ENCODE results near the gene PTBP3.
A peak's percentile ranks its signal among the peaks of the same experiment; 100 is the strongest.
"Not testable (repeated sequence)": the region's sequence is repeated elsewhere in the genome, so short reads cannot be mapped to it uniquely, and the experiment has no call there.

The PTBP3 gene

GRCh38 chr9:112371060-112371459, 37.6 kb upstream of the PTBP3 start:
- DNase-seq (ENCODE audit: low read depth) = no peak
- no peak overlapping the region for H3K4me3 ChIP-seq (ENCODE audit: control insufficient read depth, low read depth, low read length)
- no peak for TF ChIP-seq CTCF (IDR thresholded peaks at IDR 0.05; ENCODE audit: control insufficient read depth, insufficient read depth, low read depth, low read length, missing control alignments)

GRCh38 chr9:112369817-112370216, 36.4 kb upstream of the PTBP3 start:
- TF ChIP-seq CTCF (IDR thresholded peaks at IDR 0.05; ENCODE audit: control insufficient read depth, insufficient read depth, low read depth, low read length, missing control alignments) = no peak
- no peak overlapping the region for H3K4me3 ChIP-seq (ENCODE audit: control insufficient read depth, low read depth, low read length)
- DNase-seq (ENCODE audit: low read depth) = no peak

- TF ChIP-seq CTCF (IDR thresholded peaks at IDR 0.05; ENCODE audit: control insufficient read depth, insufficient read depth, low read depth, low read length, missing control alignments) = no peak
- no peak for DNase-seq (ENCODE audit: low read depth)
- no peak overlapping the region for H3K4me3 ChIP-seq (ENCODE audit: control insufficient read depth, low read depth, low read length)
Observed at GRCh38 chr9:112367465-112367864, 34.0 kb upstream of the PTBP3 start.

GRCh38 chr9:112366591-112366990, 33.2 kb upstream of the PTBP3 start:
- peak; percentile 35 for TF ChIP-seq CTCF (IDR thresholded peaks at IDR 0.05; ENCODE audit: control insufficient read depth, insufficient read depth, low read depth, low read length, missing control alignments)
- no peak overlapping the region for H3K4me3 ChIP-seq (ENCODE audit: control insufficient read depth, low read depth, low read length)
- DNase-seq (ENCODE audit: low read depth) = no peak

- not testable (repeated sequence) for DNase-seq (ENCODE audit: low read depth); H3K4me3 ChIP-seq (ENCODE audit: control insufficient read depth, low read depth, low read length)
Observed at GRCh38 chr9:112365257-112365656, 31.8 kb upstream of the PTBP3 start.

- no peak for DNase-seq (ENCODE audit: low read depth)
- H3K4me3 ChIP-seq (ENCODE audit: control insufficient read depth, low read depth, low read length) = no peak overlapping the region
- TF ChIP-seq CTCF (IDR thresholded peaks at IDR 0.05; ENCODE audit: control insufficient read depth, insufficient read depth, low read depth, low read length, missing control alignments) = no peak
Observed at GRCh38 chr9:112364761-112365160, 31.3 kb upstream of the PTBP3 start.

- peak; percentile 16 for TF ChIP-seq CTCF (IDR thresholded peaks at IDR 0.05; ENCODE audit: control insufficient read depth, insufficient read depth, low read depth, low read length, missing control alignments)
- H3K4me3 ChIP-seq (ENCODE audit: control insufficient read depth, low read depth, low read length) = no peak overlapping the region
- DNase-seq (ENCODE audit: low read depth) = no peak
Observed at GRCh38 chr9:112361601-112362000, 28.2 kb upstream of the PTBP3 start.
